MM.1S (cell line): ENCODE measurements around the gene DOC2A.

Experiments
- DNase-seq: peaks from one replicate; pipeline ENCODE4 v3.0.0-alpha.2; 2015
- H2AFZ ChIP-seq: fragments of 300-600 bp; sonication (generic); 2 replicates; pipeline ENCODE4 v1.6.0; 2016; ENCODE audit warnings: antibody characterized with exemption, low read length
- H3F3A ChIP-seq: fragments of 300-600 bp; sonication (generic); 2 replicates; pipeline ENCODE4 v1.6.1; 2016; ENCODE audit warnings: mild to moderate bottlenecking, antibody characterized with exemption, low read length, moderate library complexity, mixed read lengths; ENCODE audit not compliant: insufficient read depth
- H3K27ac ChIP-seq: fragments of 300-600 bp; sonication (generic); 2 replicates; pipeline ENCODE4 v1.5.1; 2016; ENCODE audit warnings: mild to moderate bottlenecking, low read length
- H3K27me3 ChIP-seq: fragments of 300-600 bp; sonication (generic); replicated peaks from 2 replicates; pipeline ENCODE4 v1.6.0; 2016; ENCODE audit warnings: low read length; ENCODE audit not compliant: insufficient read depth
- H3K36me3 ChIP-seq: fragments of 300-600 bp; sonication (generic); replicated peaks from 2 replicates; pipeline ENCODE4 v1.6.1; 2016; ENCODE audit warnings: mild to moderate bottlenecking, low read length, mixed read lengths; ENCODE audit not compliant: insufficient read depth
- H3K4me1 ChIP-seq: fragments of 300-600 bp; sonication (generic); 2 replicates; pipeline ENCODE4 v1.6.1; 2016; ENCODE audit warnings: low read length, mixed read lengths
- H3K4me2 ChIP-seq: fragments of 300-600 bp; sonication (generic); 2 replicates; pipeline ENCODE4 v1.6.0; 2016; ENCODE audit warnings: low read depth, low read length
- H3K4me3 ChIP-seq: fragments of 300-600 bp; sonication (generic); 2 replicates; pipeline ENCODE4 v1.5.1; 2016; ENCODE audit warnings: low read length, mixed read lengths
- H3K79me2 ChIP-seq: fragments of 300-600 bp; sonication (generic); 2 replicates; pipeline ENCODE4 v1.6.1; 2016; ENCODE audit warnings: mixed run types, low read length, mixed read lengths
- H3K9ac ChIP-seq: fragments of 300-600 bp; sonication (generic); 2 replicates; pipeline ENCODE4 v1.6.1; 2016; ENCODE audit warnings: low read length, mixed read lengths
- H3K9me2 ChIP-seq: fragments of 300-600 bp; sonication (generic); replicated peaks from 2 replicates; pipeline ENCODE4 v1.6.1; 2016; ENCODE audit warnings: mild to moderate bottlenecking, low read length, mixed read lengths; ENCODE audit not compliant: insufficient read depth
- H3K9me3 ChIP-seq: fragments of 300-600 bp; sonication (generic); replicated peaks from 2 replicates; pipeline ENCODE4 v1.6.1; 2016; ENCODE audit warnings: mild to moderate bottlenecking, low read length, mixed read lengths; ENCODE audit not compliant: insufficient read depth
- H4K20me1 ChIP-seq: fragments of 300-600 bp; sonication (generic); 2 replicates; pipeline ENCODE4 v1.6.1; 2016; ENCODE audit warnings: mild to moderate bottlenecking, low read length, moderate library complexity, mixed read lengths; ENCODE audit not compliant: insufficient read depth
- CTCF ChIP-seq: fragments of 300-600 bp; sonication (generic); IDR thresholded peaks from 2 replicates; pipeline ENCODE4 v1.5.1; 2016; ENCODE audit warnings: antibody characterized with exemption, low read length, mixed read lengths
- EZH2 ChIP-seq: fragments of 300-600 bp; sonication (generic); optimal IDR thresholded peaks from 2 replicates; pipeline ENCODE3; 2017; ENCODE audit warnings: low read depth, mild to moderate bottlenecking, antibody characterized with exemption, low read length, mixed read lengths
- EZH2phosphoT487 ChIP-seq: fragments of 300-600 bp; sonication (generic); IDR thresholded peaks from 2 replicates; pipeline ENCODE4 v1.6.1; 2018; ENCODE audit warnings: antibody characterized with exemption, low read length

DOC2A gene

GRCh38 chr16:29971304-29971703 is 39.5 kb downstream of the DOC2A start:
- Histone ChIP-seq H2AFZ (no peak overlapping the region), H3F3A (no peaks in the 10 kb centered on the region), H3K4me2 (no peak overlapping the region), H3K9me2 (no peaks in the 10 kb centered on the region), H3K79me2 (peaks cover 26% of the 10 kb centered on the region), H3K36me3 (no peaks in the 10 kb centered on the region), H3K9ac (no peak overlapping the region), H3K4me1 (peaks cover 19% of the 10 kb centered on the region), H4K20me1 (no peaks in the 10 kb centered on the region), H3K27me3 (no peaks in the 10 kb centered on the region), H3K4me3 (no peak overlapping the region), H3K9me3 (no peaks in the 10 kb centered on the region), H3K27ac (no peak overlapping the region)
- TF ChIP-seq CTCF (no peak), EZH2 (no peak), EZH2phosphoT487 (no peak)
- DNase-seq, result no peak

- TF ChIP-seq EZH2 (no peak), CTCF (no peak), EZH2phosphoT487 (no peak)
Measured at GRCh38 chr16:29968205-29968604, 42.6 kb downstream of the DOC2A start.

GRCh38 chr16:29963021-29963743 is 47.6 kb downstream of the DOC2A start:
- H3F3A ChIP-seq, result 0 out of 2 replicates have a peak, but pooled peaks cover 6% of the 10 kb centered on the region
- no peaks in the 10 kb centered on the region for H3K27me3 ChIP-seq
- DNase-seq, result no peak
- no peaks in the 10 kb centered on the region for H3K9me2 ChIP-seq
- no peaks in the 10 kb centered on the region for H3K9me3 ChIP-seq
- peaks cover 5% of the 10 kb centered on the region; the same call in 1 of the 2 replicates for H3K4me1 ChIP-seq
- no peaks in the 10 kb centered on the region for H3K36me3 ChIP-seq
- no peaks in the 10 kb centered on the region for H4K20me1 ChIP-seq
- peak overlapping the region; percentile 58; the same call in 1 of the 2 replicates for H3K9ac ChIP-seq
- no peak overlapping the region for H3K27ac ChIP-seq
- TF ChIP-seq CTCF, result no peak
- TF ChIP-seq EZH2phosphoT487, result no peak
- no peak for TF ChIP-seq EZH2
- H3K4me2 ChIP-seq, result peak overlapping the region; percentile 94
- no peaks in the 10 kb centered on the region for H3K79me2 ChIP-seq
- H3K4me3 ChIP-seq, result peak overlapping the region; percentile 76; the same call in 1 of the 2 replicates
- H2AFZ ChIP-seq, result no peak overlapping the region; the same call in 1 of the 2 replicates

More at GRCh38 chr16:29968205-29968604, 42.6 kb downstream of the DOC2A start:
- H3K9ac ChIP-seq, result no peak overlapping the region
- H3F3A ChIP-seq, result 0 out of 2 replicates have a peak, but pooled peaks cover 6% of the 10 kb centered on the region
- H3K4me2 ChIP-seq, result no peak overlapping the region
- H3K4me1 ChIP-seq, result 0 out of 2 replicates have a peak, but pooled peaks cover 3% of the 10 kb centered on the region
- no peak overlapping the region for H3K27ac ChIP-seq
- DNase-seq, result no peak
- no peaks in the 10 kb centered on the region for H3K9me2 ChIP-seq
- H3K27me3 ChIP-seq, result no peaks in the 10 kb centered on the region
- H3K79me2 ChIP-seq, result no peaks in the 10 kb centered on the region
- no peaks in the 10 kb centered on the region for H3K36me3 ChIP-seq
- no peak overlapping the region for H2AFZ ChIP-seq
- no peak overlapping the region for H3K4me3 ChIP-seq
- no peaks in the 10 kb centered on the region for H3K9me3 ChIP-seq
- no peaks in the 10 kb centered on the region for H4K20me1 ChIP-seq
